Osteocyte (in vitro differentiated cells): ENCODE results near the gene PHTF2. TPM values are rescaled to one million over a fixed set of nuclear protein-coding genes. Genes with fewer than 3 reads are reported as not detected.
A peak's percentile ranks its signal among the peaks of the same experiment; 100 is the strongest.

Source experiments
- DNase-seq: peaks from one replicate; pipeline ENCODE4 v3.0.0; 2021; ENCODE audit warnings: mixed read lengths; ENCODE audit not compliant: unreplicated experiment; ENCODE audit errors: extremely low spot score
- H3K27ac Mint-ChIP-seq: one replicate; pipeline ENCODE4 v1.8.0; 2021; ENCODE audit warnings: mild to moderate bottlenecking, mixed read lengths; ENCODE audit not compliant: unreplicated experiment
- H3K27me3 Mint-ChIP-seq: one replicate; pipeline ENCODE4 v1.8.0; 2021; ENCODE audit warnings: mixed read lengths; ENCODE audit not compliant: unreplicated experiment
- H3K36me3 Mint-ChIP-seq: one replicate; pipeline ENCODE4 v1.8.0; 2021; ENCODE audit warnings: mixed read lengths; ENCODE audit not compliant: unreplicated experiment
- H3K4me1 Mint-ChIP-seq: one replicate; pipeline ENCODE4 v1.8.0; 2021; ENCODE audit warnings: mixed read lengths; ENCODE audit not compliant: unreplicated experiment
- H3K4me3 Mint-ChIP-seq: one replicate; pipeline ENCODE4 v1.8.0; 2021; ENCODE audit warnings: mild to moderate bottlenecking, moderate library complexity, mixed read lengths; ENCODE audit not compliant: unreplicated experiment
- H3K9me3 Mint-ChIP-seq: one replicate; pipeline ENCODE4 v1.8.0; 2021; ENCODE audit warnings: mixed read lengths; ENCODE audit not compliant: unreplicated experiment
- CTCF ChIP-seq: fragments of 200-600 bp; sonication (generic); IDR thresholded peaks from 2 replicates; pipeline ENCODE4 v1.5.0; 2021; ENCODE audit warnings: antibody characterized with exemption, mild to moderate bottlenecking, moderate library complexity
- total RNA-seq: library from RNA; stranded (reverse); gene quantifications from 2 replicates; pipeline ENCODE4 v1.2.1, GENCODE V29; 2021

PHTF2 gene
- total RNA-seq, 1 donor from 2014 or later = 29.3 TPM

- H3K9me3 Mint-ChIP-seq = peaks cover 40% of the 10 kb centered on the region
- H3K36me3 Mint-ChIP-seq = peaks cover 26% of the 10 kb centered on the region
- peaks cover 7% of the 10 kb centered on the region for H3K4me1 Mint-ChIP-seq
- H3K27me3 Mint-ChIP-seq = no peaks in the 10 kb centered on the region
- DNase-seq = no peak
- no peak for TF ChIP-seq CTCF
- H3K27ac Mint-ChIP-seq = no peak overlapping the region
- H3K4me3 Mint-ChIP-seq = no peak overlapping the region
These were observed 9.9 kb downstream of the PHTF2 start for GRCh38 chr7:77808517-77808916.

- no peak for TF ChIP-seq CTCF
- DNase-seq = no peak
These were observed 13.1 kb downstream of the PHTF2 start for GRCh38 chr7:77811516-77812289.

GRCh38 chr7:77812290-77812685 lies 13.7 kb downstream of the PHTF2 start:
- no peaks in the 10 kb centered on the region for H3K27me3 Mint-ChIP-seq
- H3K27ac Mint-ChIP-seq = peak overlapping the region; percentile 3
- no peak for DNase-seq
- H3K36me3 Mint-ChIP-seq = peaks cover 20% of the 10 kb centered on the region
- H3K4me1 Mint-ChIP-seq = peaks cover 7% of the 10 kb centered on the region
- TF ChIP-seq CTCF = no peak
- H3K9me3 Mint-ChIP-seq = peaks cover 24% of the 10 kb centered on the region
- no peak overlapping the region for H3K4me3 Mint-ChIP-seq

More at GRCh38 chr7:77811516-77812289, 13.1 kb downstream of the PHTF2 start:
- H3K9me3 Mint-ChIP-seq = peaks cover 24% of the 10 kb centered on the region
- H3K36me3 Mint-ChIP-seq = peaks cover 18% of the 10 kb centered on the region
- H3K27ac Mint-ChIP-seq = peak overlapping the region; percentile 3
- H3K27me3 Mint-ChIP-seq = no peaks in the 10 kb centered on the region
- H3K4me1 Mint-ChIP-seq = peaks cover 7% of the 10 kb centered on the region
- no peak overlapping the region for H3K4me3 Mint-ChIP-seq

- no peak overlapping the region for H3K4me3 Mint-ChIP-seq
- no peaks in the 10 kb centered on the region for H3K27me3 Mint-ChIP-seq
- no peak for DNase-seq
- H3K36me3 Mint-ChIP-seq = peaks cover 15% of the 10 kb centered on the region
- no peak overlapping the region for H3K27ac Mint-ChIP-seq
- TF ChIP-seq CTCF = no peak
- peaks cover 17% of the 10 kb centered on the region for H3K9me3 Mint-ChIP-seq
- peaks cover 7% of the 10 kb centered on the region for H3K4me1 Mint-ChIP-seq
These were observed 14.6 kb downstream of the PHTF2 start for GRCh38 chr7:77813180-77813579.

- Mint-ChIP-seq H3K27me3 (no peaks in the 10 kb centered on the region), H3K9me3 (peaks cover 40% of the 10 kb centered on the region), H3K4me3 (no peak overlapping the region), H3K27ac (no peak overlapping the region), H3K4me1 (peaks cover 1% of the 10 kb centered on the region), H3K36me3 (peaks cover 46% of the 10 kb centered on the region)
- DNase-seq = no peak
- TF ChIP-seq CTCF = no peak
These were observed 20.4 kb downstream of the PHTF2 start for GRCh38 chr7:77819021-77819420.
